ENCODE data around the gene CD40LG.

Gene CD40LG

GRCh38 chrX:136647677-136648360 lies at the start of gene CD40LG:
Gene CD40LG, plus strand, starts transcription at chrX:136648158. Its CDS starts 91 bp downstream, at chrX:136648249.
- no peak for DNase-seq

GRCh38 chrX:136598631-136599030 lies 49.3 kb upstream of the CD40LG start:
- DNase-seq: no peak

- DNase-seq: no peak
Measured at GRCh38 chrX:136600059-136600458, 47.9 kb upstream of the CD40LG start.

- DNase-seq: no peak
Measured at GRCh38 chrX:136607236-136607635, 40.7 kb upstream of the CD40LG start.

GRCh38 chrX:136608295-136608933 lies 39.5 kb upstream of the CD40LG start:
- no peak for DNase-seq

GRCh38 chrX:136616987-136617685 lies 30.8 kb upstream of the CD40LG start:
- no peak for DNase-seq

GRCh38 chrX:136619899-136620505 lies 28.0 kb upstream of the CD40LG start:
- DNase-seq: no peak

GRCh38 chrX:136620780-136621179 lies 27.2 kb upstream of the CD40LG start:
- no peak for DNase-seq

GRCh38 chrX:136622568-136622967 lies 25.4 kb upstream of the CD40LG start:
- DNase-seq: no peak

GRCh38 chrX:136623396-136623795 lies 24.6 kb upstream of the CD40LG start:
- DNase-seq: no peak

GRCh38 chrX:136625246-136625645 lies 22.7 kb upstream of the CD40LG start:
- DNase-seq: no peak

- DNase-seq: no peak
Measured at GRCh38 chrX:136626237-136626636, 21.7 kb upstream of the CD40LG start.

- DNase-seq: no peak
Measured at GRCh38 chrX:136626891-136627290, 21.1 kb upstream of the CD40LG start.

- no peak for DNase-seq
Measured at GRCh38 chrX:136627409-136627808, 20.5 kb upstream of the CD40LG start.

- no peak for DNase-seq
Measured at GRCh38 chrX:136629084-136629750, 18.7 kb upstream of the CD40LG start.

GRCh38 chrX:136630881-136631280 lies 17.1 kb upstream of the CD40LG start:
- no peak for DNase-seq

- DNase-seq: no peak
Measured at GRCh38 chrX:136635235-136635634, 12.7 kb upstream of the CD40LG start.

- no peak for DNase-seq
Measured at GRCh38 chrX:136636121-136636520, 11.8 kb upstream of the CD40LG start.

GRCh38 chrX:136639506-136640176 lies 8.3 kb upstream of the CD40LG start:
- no peak for DNase-seq

GRCh38 chrX:136643243-136643642 lies 4.7 kb upstream of the CD40LG start:
- no peak for DNase-seq

GRCh38 chrX:136646602-136647239 lies 1.2 kb upstream of the CD40LG start:
- no peak for DNase-seq

- DNase-seq: no peak
Measured at GRCh38 chrX:136650811-136651210, 2.9 kb downstream of the CD40LG start.

All from cerebellar nuclear complex (tissue), 1 donor.